HepG2 (cell line): ENCODE results near the gene LIMCH1. TPM values are rescaled to one million over a fixed set of nuclear protein-coding genes. Genes with fewer than 3 reads are reported as not detected.

ENCODE experiments used
- ATAC-seq: fragments of 200-7000 bp; cut with Tn5 transposase; 3 replicates; pipeline ENCODE4 v1.9.1; 2020; ENCODE audit warnings: mild to moderate bottlenecking, moderate library complexity
- BruUV-seq: library from RNA; stranded (reverse); fragments of 400-500 nt; replicated peaks from 2 replicates; lab custom pipeline; 2021; lab: Mats Ljungman, UMichigan
- CTCF ChIA-PET: fragments of 300-600 bp; formaldehyde crosslinking; extraction: SDS; loops from one replicate; lab custom pipeline; 2021; ENCODE audit warnings: low total read pairs, inconsistent platforms, low intra/inter-chr PET ratio; lab: Yijun Ruan, JAX
- POLR2A ChIA-PET: fragments of 350-600 bp; sonication (Branson Sonifier 250); formaldehyde crosslinking; loops from one replicate; lab custom pipeline; 2020; ENCODE audit warnings: antibody characterized with exemption, inconsistent platforms; lab: Yijun Ruan, JAX
- DNase-seq: peaks from one replicate; pipeline ENCODE4 v3.0.0-alpha.2; 2015; ENCODE audit warnings: low spot score
- FAIRE-seq: peaks from 3 replicates; lab custom pipeline; 2011; peaks lifted over from hg19 to GRCh38; lab: Jason Lieb, UNC
- H2AFZ ChIP-seq: one replicate; pipeline ENCODE4 v1.6.1; 2011; ENCODE audit warnings: low read length, inconsistent platforms
- H3K27ac ChIP-seq: fragments of 300-600 bp; 3 replicates; pipeline ENCODE4 v1.8.0; 2011; ENCODE audit warnings: mixed run types, mild to moderate bottlenecking, mixed read lengths, low read length, inconsistent platforms; ENCODE audit not compliant: insufficient read depth; ENCODE audit errors: extremely low read length
- H3K27me3 ChIP-seq, 2 experiments: fragments of 200-600 bp in 1 of 2; 2 replicates in 1 of 2; 3 replicates in 1 of 2; pipeline versions ENCODE4 v1.6.0 to v1.8.0; 2011; ENCODE audit warnings: low read length in 2 of 2, mild to moderate bottlenecking in 2 of 2, moderate library complexity in 2 of 2, inconsistent platforms in 1 of 2; ENCODE audit not compliant: insufficient read depth in 2 of 2, control insufficient read depth in 1 of 2
- H3K36me3 ChIP-seq, 2 experiments: fragments of 200-600 bp in 1 of 2; replicated peaks in 1 of 2; 2 replicates in 1 of 2; 3 replicates in 1 of 2; pipeline versions ENCODE4 v1.5.1 to v1.8.0; 2011; ENCODE audit warnings: low read length in 2 of 2, inconsistent platforms in 1 of 2; ENCODE audit not compliant: insufficient read depth in 2 of 2, control insufficient read depth in 1 of 2
- H3K4me1 ChIP-seq: 2 replicates; pipeline ENCODE4 v1.5.1; 2012; ENCODE audit warnings: low read length, inconsistent platforms; ENCODE audit not compliant: insufficient read depth
- H3K4me2 ChIP-seq: 2 replicates; pipeline ENCODE4 v1.6.0; 2011; ENCODE audit warnings: low read depth, low read length, inconsistent platforms
- H3K4me3 ChIP-seq, 3 experiments: fragments of 200-600 bp in 1 of 3; sonication (generic), shearing (Covaris generic) in 1 of 3; replicated peaks in 1 of 3; 2 replicates each; pipeline ENCODE4 v1.5.1; 2011 to 2016; ENCODE audit warnings: low read length in 3 of 3, inconsistent platforms in 2 of 3, low read depth in 2 of 3, mild to moderate bottlenecking in 2 of 3, control low read depth in 1 of 3, mixed read lengths in 1 of 3; ENCODE audit not compliant: insufficient read depth in 1 of 3
- H3K79me2 ChIP-seq: one replicate; pipeline ENCODE4 v1.6.1; 2011; ENCODE audit warnings: low read length, inconsistent platforms; ENCODE audit not compliant: insufficient read depth
- H3K9ac ChIP-seq: 2 replicates; pipeline ENCODE4 v1.6.0; 2011; ENCODE audit warnings: mild to moderate bottlenecking, low read depth, low read length, inconsistent platforms; ENCODE audit not compliant: insufficient read depth
- H3K9me3 ChIP-seq: 2 replicates; pipeline ENCODE4 v1.5.1; 2012; ENCODE audit warnings: mild to moderate bottlenecking, low read length
- H4K20me1 ChIP-seq: 2 replicates; pipeline ENCODE4 v1.6.0; 2011; ENCODE audit warnings: inconsistent platforms, mild to moderate bottlenecking, low read length, moderate library complexity; ENCODE audit not compliant: insufficient read depth
- CBX2 ChIP-seq, 2 experiments: fragments of 200-600 bp in 1 of 2; sonication (generic); formaldehyde crosslinking in 1 of 2; IDR thresholded peaks; 2 replicates each; pipeline versions ENCODE4 v1.7.0 to v1.8.1; 2018 to 2022; ENCODE audit warnings: low read depth in 2 of 2, low read length in 1 of 2, mild to moderate bottlenecking in 1 of 2, missing genetic modification reagents in 1 of 2
- FOXM1 ChIP-seq: sonication (generic); formaldehyde crosslinking; IDR thresholded peaks from 2 replicates; pipeline ENCODE4 v1.5.0; 2020; ENCODE audit warnings: missing genetic modification reagents
- MAFK ChIP-seq, 2 experiments: IDR thresholded peaks in 1 of 2; conservative IDR thresholded peaks in 1 of 2; 2 replicates each; pipeline ENCODE4 v1.6.1; 2011; ENCODE audit warnings: improper control_type of control experiment in 2 of 2, low read length in 2 of 2
- NKX3-1 ChIP-seq: sonication (generic); formaldehyde crosslinking; IDR thresholded peaks from 2 replicates; pipeline ENCODE4 v1.5.0; 2020; ENCODE audit warnings: missing genetic modification reagents
- RBAK ChIP-seq: sonication (generic); formaldehyde crosslinking; IDR thresholded peaks from 2 replicates; pipeline ENCODE4 v1.5.1; 2020; ENCODE audit warnings: mild to moderate bottlenecking, missing genetic modification reagents
- SKIL ChIP-seq: sonication (generic); formaldehyde crosslinking; IDR thresholded peaks from 2 replicates; pipeline ENCODE4 v1.8.0; 2022; ENCODE audit warnings: missing genetic modification reagents, mild to moderate bottlenecking, moderate library complexity, borderline replicate concordance
- ZNF44 ChIP-seq: sonication (generic); formaldehyde crosslinking; IDR thresholded peaks from 2 replicates; pipeline ENCODE4 v1.5.1; 2020; ENCODE audit warnings: mild to moderate bottlenecking, missing genetic modification reagents
- WGBS: methylation state at CpG from one replicate; pipeline ENCODE4 v1.1.6; 2017; ENCODE audit warnings: low lambda C conversion rate; 5-methylcytosine and 5-hydroxymethylcytosine counted together
- in situ Hi-C: cut with HindIII; loops from 2 replicates; pipeline ENCODE4 v1.10.0; 2017; ENCODE audit warnings: low pct_unique_long_range_greater_than_20kb; ENCODE audit not compliant: extremely low pct_ligation_motif_present
- intact Hi-C: fragments of 100-400 bp; cut with micrococcal nuclease; formaldehyde crosslinking; loops from one replicate; pipeline ENCODE4 v1.10.0; 2022; ENCODE audit not compliant: unreplicated experiment
- polyA plus RNA-seq, 8 experiments: library from polyadenylated mRNA; depleted of rRNA in 3 of 8; stranded (reverse) in 7 of 8; unstranded in 1 of 8; fragments of >200 nt; fragmentation: Illumina TruSeq in 4 of 8; extraction: Trizol in 4 of 8; gene quantifications; 2 replicates each; pipeline versions ENCODE4 v1.2.1 to v1.2.3, GENCODE V29; 2011 to 2016; ENCODE audit warnings: low read depth in 4 of 8, missing spikeins in 1 of 8, mixed read lengths in 1 of 8; ENCODE audit not compliant: insufficient read depth in 1 of 8
- total RNA-seq, 5 experiments: library from RNA; depleted of rRNA; stranded (reverse); fragments of >200 nt; fragmentation: Illumina TruSeq; extraction: Trizol; gene quantifications; 2 replicates each; pipeline ENCODE4 v1.2.3, GENCODE V29; 2016; ENCODE audit warnings: low read depth in 1 of 5
- TF ChIP-seq, protein P1 (sequence below): sonication (generic); formaldehyde crosslinking; conservative IDR thresholded peaks from 2 replicates; pipeline ENCODE4 v1.8.0; 2022; ENCODE audit warnings: mild to moderate bottlenecking, moderate library complexity, missing genetic modification reagents

The LIMCH1 gene
- total and polyA plus RNA-seq, 2 of the 13 experiments (the other 11 are each of a cell fraction or from before 2014, with no cell fraction given): 0.04 TPM; not detected in 1

GRCh38 chr4:41722181-41722580 is 184.2 kb downstream of the LIMCH1 start:
- 38% methylated on average over 1 of the region's 1 CpG for WGBS
- Histone ChIP-seq H3K4me1 (no peaks in the 10 kb centered on the region), H3K4me3 (no peak overlapping the region), H3K4me2 (no peak overlapping the region), H3K9me3 (peaks cover 16% of the 10 kb centered on the region), H4K20me1 (no peaks in the 10 kb centered on the region), H3K27ac (no peak overlapping the region), H3K36me3 (no peaks in the 10 kb centered on the region), H2AFZ (no peak overlapping the region), H3K79me2 (no peaks in the 10 kb centered on the region), H3K9ac (no peak overlapping the region), H3K27me3 (no peaks in the 10 kb centered on the region; a peak in 1 of 5 replicates)
- in situ Hi-C loops (no loop called here), intact Hi-C loops (no loop called here)
- FAIRE-seq (no peak), DNase-seq (no peak), ATAC-seq (no peak)
- ChIA-PET POLR2A (no interaction called here), CTCF (no interaction called here)
- no TSS peak for BruUV-seq
- TF ChIP-seq MAFK (conservative IDR thresholded peaks at IDR 0.05 in 1 of 2, IDR thresholded peaks at IDR 0.05 in 1 of 2; ENCODE audit: low read length in 2 of 2) (no peak), ZNF44 (CRISPR knock-in tag) (no peak)

- DNase-seq: no peak
- Histone ChIP-seq H3K9me3 (peaks cover 16% of the 10 kb centered on the region), H3K4me3 (no peak overlapping the region), H3K27me3 (no peaks in the 10 kb centered on the region; a peak in 1 of 5 replicates), H3K36me3 (no peaks in the 10 kb centered on the region), H3K9ac (no peak overlapping the region), H3K4me2 (no peak overlapping the region), H4K20me1 (no peaks in the 10 kb centered on the region), H2AFZ (no peak overlapping the region), H3K27ac (no peak overlapping the region), H3K4me1 (no peaks in the 10 kb centered on the region), H3K79me2 (no peaks in the 10 kb centered on the region)
- in situ Hi-C loops: no loop called here
- BruUV-seq: no TSS peak
- POLR2A ChIA-PET: no interaction called here
- ATAC-seq: no peak
- CTCF ChIA-PET: no interaction called here
- intact Hi-C loops: no loop called here
- WGBS: 22% methylated on average over 3 of the region's 3 CpGs
- FAIRE-seq: no peak
- TF ChIP-seq SKIL (CRISPR knock-in tag): no peak
- no peak for TF ChIP-seq RBAK (CRISPR knock-in tag)
- no peak for TF ChIP-seq FOXM1 (CRISPR knock-in tag)
- TF ChIP-seq, protein P1, sequence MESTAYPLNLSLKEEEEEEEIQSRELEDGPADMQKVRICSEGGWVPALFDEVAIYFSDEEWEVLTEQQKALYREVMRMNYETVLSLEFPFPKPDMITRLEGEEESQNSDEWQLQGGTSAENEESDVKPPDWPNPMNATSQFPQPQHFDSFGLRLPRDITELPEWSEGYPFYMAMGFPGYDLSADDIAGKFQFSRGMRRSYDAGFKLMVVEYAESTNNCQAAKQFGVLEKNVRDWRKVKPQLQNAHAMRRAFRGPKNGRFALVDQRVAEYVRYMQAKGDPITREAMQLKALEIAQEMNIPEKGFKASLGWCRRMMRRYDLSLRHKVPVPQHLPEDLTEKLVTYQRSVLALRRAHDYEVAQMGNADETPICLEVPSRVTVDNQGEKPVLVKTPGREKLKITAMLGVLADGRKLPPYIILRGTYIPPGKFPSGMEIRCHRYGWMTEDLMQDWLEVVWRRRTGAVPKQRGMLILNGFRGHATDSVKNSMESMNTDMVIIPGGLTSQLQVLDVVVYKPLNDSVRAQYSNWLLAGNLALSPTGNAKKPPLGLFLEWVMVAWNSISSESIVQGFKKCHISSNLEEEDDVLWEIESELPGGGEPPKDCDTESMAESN: no peak
- TF ChIP-seq MAFK (conservative IDR thresholded peaks at IDR 0.05 in 1 of 2, IDR thresholded peaks at IDR 0.05 in 1 of 2; ENCODE audit: low read length in 2 of 2): no peak
- no peak for TF ChIP-seq NKX3-1 (CRISPR knock-in tag)
- no peak for TF ChIP-seq CBX2 (IDR thresholded peaks at IDR 0.05; ENCODE audit: low read depth, low read length)
- no peak for TF ChIP-seq CBX2 (CRISPR knock-in tag; IDR thresholded peaks at IDR 0.05; ENCODE audit: low read depth)
- TF ChIP-seq, all 625 proteins: peak for 0
Measured at GRCh38 chr4:41723286-41723685, 185.3 kb downstream of the LIMCH1 start.
